Activated T-cell treated with anti-CD3 and anti-CD28 coated beads, Interleukin-2, amount 50 U/mL, for 1 hour (primary cell): ENCODE results near the gene ACP3.
"Not testable (repeated sequence)": the region's sequence is repeated elsewhere in the genome, so short reads cannot be mapped to it uniquely, and the experiment has no call there.

Source experiments
- DNase-seq: peaks from one replicate; pipeline ENCODE4 v3.0.0-alpha.2; 2020

The ACP3 gene

GRCh38 chr3:132317229-132317948 is at the start of gene ACP3:
Gene ACP3, plus strand, starts transcription at chr3:132317407. Its CDS starts 50 bp downstream, at chr3:132317457.
- DNase-seq, result no peak

- no peak for DNase-seq
These were observed 48.3 kb upstream of the ACP3 start for GRCh38 chr3:132268956-132269355.

- DNase-seq, result no peak
These were observed 44.2 kb upstream of the ACP3 start for GRCh38 chr3:132273036-132273435.

- no peak for DNase-seq
These were observed 40.8 kb upstream of the ACP3 start for GRCh38 chr3:132276228-132276906.

- DNase-seq, result no peak
These were observed 38.2 kb upstream of the ACP3 start for GRCh38 chr3:132279030-132279429.

- DNase-seq, result no peak
These were observed 33.8 kb upstream of the ACP3 start for GRCh38 chr3:132283440-132283839.

- DNase-seq, result no peak
These were observed 33.2 kb upstream of the ACP3 start for GRCh38 chr3:132283916-132284405.

GRCh38 chr3:132284781-132285619 is 32.2 kb upstream of the ACP3 start:
- DNase-seq, result no peak

- no peak for DNase-seq
These were observed 31.6 kb upstream of the ACP3 start for GRCh38 chr3:132285620-132285945.

GRCh38 chr3:132286035-132286434 is 31.2 kb upstream of the ACP3 start:
- no peak for DNase-seq

GRCh38 chr3:132288357-132288756 is 28.9 kb upstream of the ACP3 start:
- DNase-seq, result no peak

GRCh38 chr3:132289316-132289715 is 27.9 kb upstream of the ACP3 start:
- no peak for DNase-seq

GRCh38 chr3:132290833-132291232 is 26.4 kb upstream of the ACP3 start:
- DNase-seq, result no peak

- no peak for DNase-seq
These were observed 25.2 kb upstream of the ACP3 start for GRCh38 chr3:132292042-132292441.

- no peak for DNase-seq
These were observed 24.0 kb upstream of the ACP3 start for GRCh38 chr3:132293251-132293650.

GRCh38 chr3:132294906-132295305 is 22.3 kb upstream of the ACP3 start:
- DNase-seq, result no peak

- not testable (repeated sequence) for DNase-seq
These were observed 13.6 kb upstream of the ACP3 start for GRCh38 chr3:132303336-132304201.

- DNase-seq, result not testable (repeated sequence)
These were observed 12.9 kb upstream of the ACP3 start for GRCh38 chr3:132304351-132304750.

GRCh38 chr3:132310057-132310456 is 7.2 kb upstream of the ACP3 start:
- not testable (repeated sequence) for DNase-seq

GRCh38 chr3:132311316-132311715 is 5.9 kb upstream of the ACP3 start:
- DNase-seq, result no peak

GRCh38 chr3:132311841-132312240 is 5.4 kb upstream of the ACP3 start:
- no peak for DNase-seq

GRCh38 chr3:132315851-132316250 is 1.4 kb upstream of the ACP3 start:
- DNase-seq, result no peak

GRCh38 chr3:132318451-132318850 is 1.2 kb downstream of the ACP3 start:
- no peak for DNase-seq
